Hematopoietic multipotent progenitor cell treated with erythropoietin and hydrocortisone succinate and interleukin-3 and kit ligand, for 15 days (in vitro differentiated cells): ENCODE results near the gene NPIPA7.
"Not testable (repeated sequence)": the region's sequence is repeated elsewhere in the genome, so short reads cannot be mapped to it uniquely, and the experiment has no call there.

Experiments used
- DNase-seq: peaks from one replicate; pipeline ENCODE4 v3.0.0-alpha.2; 2015; ENCODE audit warnings: low spot score

NPIPA7 gene

DNA sequence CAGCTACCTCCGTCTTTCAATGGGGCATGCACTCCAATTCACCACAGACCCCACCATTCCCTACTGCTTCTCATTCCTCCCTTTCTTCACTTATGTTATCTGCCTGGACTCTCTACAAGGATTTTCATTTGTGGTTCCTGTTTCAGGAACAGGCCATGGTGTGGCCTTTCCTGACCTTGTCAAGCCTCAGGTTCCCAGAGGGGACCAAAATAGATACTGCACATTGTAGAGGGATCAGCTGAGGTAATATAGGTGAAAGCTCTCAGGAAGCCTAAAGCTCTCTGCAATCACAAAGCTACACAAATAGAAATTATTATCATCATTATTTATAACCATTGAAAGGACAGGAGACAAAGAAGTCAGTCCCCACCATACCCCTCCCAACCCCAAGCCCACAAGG, 41.6 kb downstream of the NPIPA7 start:
- not testable (repeated sequence) for DNase-seq

DNA sequence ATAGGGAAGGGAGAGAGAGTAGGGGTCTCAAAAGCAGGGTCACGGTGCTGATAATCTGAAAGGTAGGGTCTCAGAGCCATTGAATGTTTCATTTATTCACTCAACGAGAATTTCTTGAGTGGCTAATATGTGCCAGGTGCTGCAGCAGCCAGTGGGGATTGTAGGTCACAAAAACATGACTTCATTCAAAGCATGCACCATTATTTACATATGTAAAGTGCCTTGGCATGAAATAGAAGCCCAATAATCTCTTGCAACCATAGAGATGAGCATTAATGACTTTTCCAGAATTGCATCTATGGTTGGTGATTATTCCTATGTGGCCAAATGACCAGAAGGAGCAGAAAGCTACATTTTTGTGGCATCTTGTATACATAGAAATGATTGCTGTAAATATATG, 46.2 kb downstream of the NPIPA7 start:
- not testable (repeated sequence) for DNase-seq

DNA sequence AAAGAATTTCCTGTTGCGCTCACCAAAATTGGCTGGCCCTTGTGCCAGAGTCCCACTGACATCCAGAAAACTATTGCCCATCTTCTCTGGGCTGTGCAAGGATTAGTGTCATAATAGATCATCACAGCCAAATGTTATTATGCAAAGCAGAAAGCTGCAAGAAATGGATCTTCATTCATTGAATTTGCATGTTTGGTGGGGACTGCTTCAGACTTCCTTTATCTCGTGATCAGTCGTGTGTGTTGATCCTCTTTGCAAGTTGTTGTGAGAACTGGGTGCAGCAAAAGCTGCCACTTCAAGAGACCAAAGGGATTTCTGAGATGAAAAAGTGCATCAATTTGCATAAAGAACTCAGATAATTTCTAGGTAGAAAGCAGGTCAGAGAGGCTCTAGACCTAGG, 52.2 kb downstream of the NPIPA7 start:
- DNase-seq, result not testable (repeated sequence)

DNA sequence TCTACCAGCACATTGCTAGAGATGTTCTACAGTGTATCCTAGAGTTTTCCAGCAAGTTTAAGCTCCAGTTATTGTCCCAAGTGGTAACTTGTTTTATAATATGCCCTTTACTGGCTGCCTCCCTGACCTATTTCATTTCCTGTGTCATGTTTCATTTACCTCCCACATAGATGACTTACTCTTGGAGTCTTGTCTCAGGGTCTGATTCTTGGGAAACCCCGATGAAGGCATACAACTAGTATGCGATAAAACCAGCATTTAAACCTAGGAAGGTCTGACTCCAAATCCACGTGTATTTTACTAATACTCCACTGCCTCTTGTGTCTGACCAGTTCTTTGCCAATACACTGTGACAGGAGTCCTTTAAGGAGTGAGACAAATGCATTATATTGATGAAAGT, 55.8 kb downstream of the NPIPA7 start:
- DNase-seq, result not testable (repeated sequence)

DNA sequence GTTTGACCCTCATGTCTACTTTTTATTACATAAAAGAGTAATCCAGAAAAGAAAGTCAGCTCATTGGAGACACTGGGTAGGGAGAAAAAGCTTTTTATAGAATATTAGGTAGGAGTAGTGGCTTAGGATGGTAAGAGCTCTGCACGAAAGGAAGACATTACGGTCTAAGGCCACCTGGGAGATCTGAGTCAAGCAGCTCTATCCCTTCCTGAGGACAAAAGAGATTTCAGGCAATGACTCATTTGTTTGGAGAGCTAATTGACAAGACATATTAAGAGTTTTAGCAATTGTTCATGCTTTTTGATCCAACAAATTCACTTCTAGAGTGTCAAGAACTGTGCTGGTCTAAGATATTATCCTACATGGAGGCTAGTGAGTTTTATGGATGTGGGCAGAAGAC, 62.5 kb downstream of the NPIPA7 start:
- not testable (repeated sequence) for DNase-seq
